ENCODE data around the gene KRT1.

The KRT1 gene

DNA sequence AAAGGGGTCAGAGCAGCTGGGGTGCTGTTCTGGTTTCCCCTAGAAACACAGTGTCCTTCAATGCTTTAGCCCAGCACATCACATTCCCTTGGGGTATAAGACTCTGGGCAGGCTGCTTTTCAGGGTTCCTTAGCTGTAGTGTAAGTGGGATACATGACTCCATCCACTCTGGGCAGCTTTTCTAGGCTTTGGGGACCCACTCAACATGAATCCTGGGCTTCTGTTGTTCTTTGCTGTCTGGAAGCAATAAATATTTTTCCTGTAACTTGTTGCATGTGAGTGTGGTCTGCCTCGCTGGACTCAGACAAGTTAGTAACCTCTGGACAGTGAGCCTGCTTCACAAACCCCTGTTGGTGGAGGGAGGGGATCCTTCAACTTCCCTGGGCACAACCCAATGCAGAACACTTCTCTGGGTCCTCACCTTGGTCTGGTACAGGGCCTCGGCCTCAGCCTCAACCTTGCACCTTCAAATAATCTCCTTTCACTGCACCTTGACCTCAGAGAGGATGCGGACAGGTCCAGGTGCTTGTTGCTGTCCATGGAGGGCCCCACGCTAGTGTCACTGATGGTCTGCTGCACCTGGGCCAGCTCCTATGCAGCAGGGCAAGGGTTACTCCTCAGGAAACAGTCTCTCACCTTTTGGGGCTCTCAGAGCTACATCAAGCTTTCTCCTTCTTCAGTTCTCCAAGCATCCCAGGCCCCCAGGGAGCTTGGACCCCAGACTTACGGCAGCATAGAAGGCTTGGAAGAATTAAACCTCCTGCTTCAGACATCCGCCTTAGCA, 48.3 kb downstream of the KRT1 start:
- FAIRE-seq (no peak), DNase-seq (ENCODE audit: insufficient read length, low spot score) (no peak)
- TF ChIP-seq CTCF (IDR thresholded peaks at IDR 0.05; ENCODE audit: insufficient read depth, missing control alignments), result no peak

- TF ChIP-seq CTCF (IDR thresholded peaks at IDR 0.05; ENCODE audit: insufficient read depth, missing control alignments), result no peak
- no peak for FAIRE-seq
These were observed 48.9 kb downstream of the KRT1 start for GRCh38 chr12:52631264-52631663.

GRCh38 chr12:52630599-52631200, 49.5 kb downstream of the KRT1 start:
- no peak for TF ChIP-seq CTCF (IDR thresholded peaks at IDR 0.05; ENCODE audit: insufficient read depth, missing control alignments)
- no peak for DNase-seq (ENCODE audit: insufficient read length, low spot score)
- no peak for FAIRE-seq

More at GRCh38 chr12:52631264-52631663, 48.9 kb downstream of the KRT1 start:
- DNase-seq (ENCODE audit: insufficient read length, low spot score), result no peak

- DNase-seq (ENCODE audit: insufficient read length, low spot score) (no peak), FAIRE-seq (no peak)
- TF ChIP-seq CTCF (IDR thresholded peaks at IDR 0.05; ENCODE audit: insufficient read depth, missing control alignments), result no peak
These were observed 50.2 kb downstream of the KRT1 start for GRCh38 chr12:52630008-52630500.

GRCh38 chr12:52629281-52630007, 50.8 kb downstream of the KRT1 start:
- FAIRE-seq (no peak), DNase-seq (ENCODE audit: insufficient read length, low spot score) (no peak)
- no peak for TF ChIP-seq CTCF (IDR thresholded peaks at IDR 0.05; ENCODE audit: insufficient read depth, missing control alignments)

GRCh38 chr12:52628841-52629240, 51.4 kb downstream of the KRT1 start:
- TF ChIP-seq CTCF (IDR thresholded peaks at IDR 0.05; ENCODE audit: insufficient read depth, missing control alignments), result no peak
- DNase-seq (ENCODE audit: insufficient read length, low spot score) (no peak), FAIRE-seq (no peak)

Measured in D721Med (cell line).